ENCODE measurements around the gene RTP3. TPM values are rescaled to one million over a fixed set of nuclear protein-coding genes. Genes with fewer than 3 reads are reported as not detected.
A peak's percentile ranks its signal among the peaks of the same experiment; 100 is the strongest.
"Not testable (repeated sequence)": the region's sequence is repeated elsewhere in the genome, so short reads cannot be mapped to it uniquely, and the experiment has no call there.

RTP3 gene
- total RNA-seq, 2 experiments from 2014 or later = not detected

DNA sequence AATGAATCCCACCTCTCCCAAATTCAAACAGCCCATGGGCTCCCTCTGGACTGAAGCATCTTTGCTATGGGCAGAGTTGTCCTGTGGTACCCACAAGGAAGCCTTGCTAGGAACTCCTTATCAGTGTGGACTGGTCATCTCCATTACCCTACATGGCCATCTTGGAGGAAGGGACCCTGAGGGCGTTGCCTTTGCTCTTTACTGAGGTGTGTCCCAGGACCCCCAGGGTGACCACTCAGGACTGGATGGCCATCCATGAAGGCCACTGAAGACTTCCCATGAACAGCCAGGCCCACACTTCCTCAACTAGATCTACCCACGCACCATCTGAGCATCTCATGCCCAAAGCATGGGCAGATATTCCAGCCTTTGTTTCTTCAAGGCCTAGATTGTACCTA lies 20.0 kb downstream of the RTP3 start:
- peaks cover 6% of the 10 kb centered on the region for H3K4me1 Mint-ChIP-seq
- H3K27me3 Mint-ChIP-seq = peaks cover 4% of the 10 kb centered on the region
- no peaks in the 10 kb centered on the region for H3K36me3 Mint-ChIP-seq (ENCODE audit: low read depth)
- no peak overlapping the region for H3K27ac Mint-ChIP-seq
- ChIA-PET CTCF (interaction anchor here (0.6 to 1.6 kb wide), 4 partner anchors 21 to 540 kb away, joined by 3 to 4 read pairs (median 4); no protein-coding TSS in a partner anchor), POLR2A (interaction anchor here (1.4 kb wide), 1 partner anchor 21 kb away, joined by 3 read pairs; no protein-coding TSS in a partner anchor)
- DNase-seq = no peak
- no peak overlapping the region for H3K4me3 Mint-ChIP-seq
- no peaks in the 10 kb centered on the region for H3K9me3 Mint-ChIP-seq

DNA sequence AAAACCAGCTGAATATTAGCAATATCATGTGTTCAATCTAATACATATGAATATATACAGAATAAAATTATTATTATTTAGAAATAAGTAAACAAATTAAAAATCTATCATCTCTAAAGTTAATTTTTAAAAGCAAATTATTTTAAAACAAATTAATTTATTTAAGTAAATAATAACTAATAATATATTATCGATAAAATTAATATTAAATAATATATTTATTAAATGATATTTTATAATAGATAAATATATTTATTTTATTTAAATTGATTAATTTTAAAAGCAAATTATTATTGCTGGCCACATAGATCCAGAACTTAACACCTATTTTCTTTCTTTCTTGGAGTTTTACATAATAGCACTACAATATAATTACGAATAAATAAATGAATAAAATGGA lies 22.2 kb downstream of the RTP3 start:
- Mint-ChIP-seq H3K27ac (no peak overlapping the region), H3K4me1 (peaks cover 6% of the 10 kb centered on the region), H3K36me3 (ENCODE audit: low read depth) (no peaks in the 10 kb centered on the region), H3K9me3 (no peaks in the 10 kb centered on the region), H3K27me3 (peaks cover 8% of the 10 kb centered on the region), H3K4me3 (no peak overlapping the region)
- CTCF ChIA-PET = interaction anchor here (0.7 to 1.1 kb wide), 2 partner anchors 31 to 110 kb away, joined by 3 read pairs; no protein-coding TSS in a partner anchor
- no peak for DNase-seq
- POLR2A ChIA-PET = no interaction called here

DNA sequence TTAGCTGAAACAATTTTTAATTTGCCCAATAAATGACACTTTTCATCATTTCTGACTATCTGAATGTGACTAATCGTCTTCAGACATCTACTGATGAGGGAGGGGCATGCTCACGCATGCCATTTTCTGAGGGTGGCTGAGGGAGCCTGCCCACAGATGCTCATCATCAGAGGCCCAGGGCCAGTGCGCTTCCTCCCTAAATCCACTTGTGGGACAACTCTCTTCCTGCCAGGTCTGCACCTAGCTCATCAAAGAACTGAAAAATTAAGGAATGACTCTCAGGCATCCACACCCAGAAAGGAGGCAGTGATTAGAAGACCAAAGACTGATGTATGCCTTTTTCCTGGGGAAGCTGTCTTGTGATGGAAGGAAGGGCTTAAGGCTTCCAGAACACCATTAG lies 22.8 kb downstream of the RTP3 start:
- POLR2A ChIA-PET = no interaction called here
- CTCF ChIA-PET = no interaction called here
- peaks cover 6% of the 10 kb centered on the region for H3K4me1 Mint-ChIP-seq
- H3K4me3 Mint-ChIP-seq = no peak overlapping the region
- no peak overlapping the region for H3K27ac Mint-ChIP-seq
- H3K9me3 Mint-ChIP-seq = no peaks in the 10 kb centered on the region
- no peak for DNase-seq
- no peaks in the 10 kb centered on the region for H3K36me3 Mint-ChIP-seq (ENCODE audit: low read depth)
- H3K27me3 Mint-ChIP-seq = peaks cover 8% of the 10 kb centered on the region

DNA sequence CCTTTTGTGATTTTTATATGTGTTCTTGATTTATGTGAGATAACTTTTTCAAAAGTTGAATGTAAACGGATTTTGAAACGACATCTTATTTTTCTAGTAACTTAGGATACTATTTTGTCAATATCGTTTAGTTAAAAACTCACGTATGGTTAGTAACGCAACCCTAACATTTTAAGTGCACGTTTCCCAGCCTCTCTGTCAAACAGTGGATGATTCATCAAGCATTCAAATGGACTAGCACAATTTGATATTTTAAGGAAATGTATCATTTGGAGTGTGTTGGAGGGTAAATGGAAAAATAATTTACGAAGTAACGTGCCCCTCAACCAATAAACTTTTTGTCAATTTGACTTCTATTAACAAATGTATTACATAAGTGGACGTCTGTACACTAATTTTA lies 23.3 kb downstream of the RTP3 start:
- no peak overlapping the region for H3K4me3 Mint-ChIP-seq

GRCh38 chr3:46522201-46522600 lies 24.4 kb downstream of the RTP3 start:
- H3K4me3 Mint-ChIP-seq; H3K27me3 Mint-ChIP-seq; H3K4me1 Mint-ChIP-seq; H3K36me3 Mint-ChIP-seq (ENCODE audit: low read depth); DNase-seq; H3K9me3 Mint-ChIP-seq; POLR2A ChIA-PET; H3K27ac Mint-ChIP-seq: not testable (repeated sequence)
- CTCF ChIA-PET = interaction anchor here (0.9 to 1.5 kb wide), 3 partner anchors 33 to 77 kb away, joined by 3 to 4 read pairs (median 3); no protein-coding TSS in a partner anchor

More for the DNA sequence above, 23.3 kb downstream of the RTP3 start:
- Mint-ChIP-seq H3K27me3 (peaks cover 8% of the 10 kb centered on the region), H3K36me3 (ENCODE audit: low read depth) (no peaks in the 10 kb centered on the region), H3K9me3 (no peaks in the 10 kb centered on the region), H3K27ac (no peak overlapping the region), H3K4me1 (peaks cover 6% of the 10 kb centered on the region)
- no peak for DNase-seq
- CTCF ChIA-PET = no interaction called here
- POLR2A ChIA-PET = no interaction called here

GRCh38 chr3:46523556-46523955 lies 25.8 kb downstream of the RTP3 start:
- ChIA-PET CTCF (no interaction called here), POLR2A (no interaction called here)
- no peak overlapping the region for H3K27ac Mint-ChIP-seq
- no peak for DNase-seq
- no peaks in the 10 kb centered on the region for H3K4me1 Mint-ChIP-seq
- H3K27me3 Mint-ChIP-seq = peaks cover 8% of the 10 kb centered on the region
- no peaks in the 10 kb centered on the region for H3K36me3 Mint-ChIP-seq (ENCODE audit: low read depth)
- no peaks in the 10 kb centered on the region for H3K9me3 Mint-ChIP-seq
- H3K4me3 Mint-ChIP-seq = no peak overlapping the region

GRCh38 chr3:46524008-46524407 lies 26.2 kb downstream of the RTP3 start:
- CTCF ChIA-PET = no interaction called here
- H3K27me3 Mint-ChIP-seq = peaks cover 8% of the 10 kb centered on the region
- POLR2A ChIA-PET = no interaction called here
- DNase-seq = no peak
- H3K4me1 Mint-ChIP-seq = no peaks in the 10 kb centered on the region
- H3K9me3 Mint-ChIP-seq = no peaks in the 10 kb centered on the region
- H3K27ac Mint-ChIP-seq = no peak overlapping the region
- H3K36me3 Mint-ChIP-seq (ENCODE audit: low read depth) = no peaks in the 10 kb centered on the region
- no peak overlapping the region for H3K4me3 Mint-ChIP-seq

- Mint-ChIP-seq H3K27me3 (peaks cover 8% of the 10 kb centered on the region), H3K9me3 (no peaks in the 10 kb centered on the region), H3K4me1 (no peaks in the 10 kb centered on the region), H3K4me3 (no peak overlapping the region), H3K27ac (no peak overlapping the region), H3K36me3 (ENCODE audit: low read depth) (no peaks in the 10 kb centered on the region)
- ChIA-PET CTCF (no interaction called here), POLR2A (no interaction called here)
- DNase-seq = no peak
Observed at GRCh38 chr3:46524832-46525231, 27.1 kb downstream of the RTP3 start.

- Mint-ChIP-seq H3K27me3 (peaks cover 17% of the 10 kb centered on the region), H3K4me1 (no peaks in the 10 kb centered on the region), H3K27ac (no peak overlapping the region), H3K36me3 (ENCODE audit: low read depth) (no peaks in the 10 kb centered on the region), H3K9me3 (no peaks in the 10 kb centered on the region), H3K4me3 (no peak overlapping the region)
- DNase-seq = no peak
- ChIA-PET POLR2A (interaction anchor here (1.6 kb wide), 1 partner anchor 11 kb away, joined by 4 read pairs; no protein-coding TSS in a partner anchor), CTCF (interaction anchor here (1.2 to 1.7 kb wide), 2 partner anchors 25 to 38 kb away, joined by 4 to 5 read pairs; no protein-coding TSS in a partner anchor)
Observed at GRCh38 chr3:46527239-46527638, 29.5 kb downstream of the RTP3 start.

GRCh38 chr3:46533091-46533490 lies 35.3 kb downstream of the RTP3 start:
- H3K27ac Mint-ChIP-seq = no peak overlapping the region
- H3K4me1 Mint-ChIP-seq = peaks cover 32% of the 10 kb centered on the region
- peaks cover 33% of the 10 kb centered on the region for H3K27me3 Mint-ChIP-seq
- H3K36me3 Mint-ChIP-seq (ENCODE audit: low read depth) = peaks cover 16% of the 10 kb centered on the region
- ChIA-PET CTCF (no interaction called here), POLR2A (no interaction called here)
- H3K4me3 Mint-ChIP-seq = no peak overlapping the region
- no peak for DNase-seq
- H3K9me3 Mint-ChIP-seq = no peaks in the 10 kb centered on the region

DNA sequence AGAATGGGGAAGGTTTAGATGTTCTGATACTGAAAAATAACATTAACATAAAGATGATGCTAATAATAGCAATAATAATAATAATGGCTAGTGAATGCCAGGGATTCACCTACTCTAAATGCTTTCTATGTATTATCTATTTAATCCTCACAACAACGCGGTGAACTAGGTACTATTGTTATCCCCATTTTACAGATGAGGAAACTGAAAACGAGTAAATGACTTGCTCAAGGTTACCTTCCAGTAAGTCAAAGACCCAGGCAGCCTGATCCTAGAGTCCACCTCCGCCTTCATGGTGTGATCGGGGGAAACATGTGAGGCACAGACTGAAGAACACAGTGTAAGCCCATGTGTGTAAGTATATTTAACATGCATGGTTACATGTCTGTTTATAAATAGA lies 38.0 kb downstream of the RTP3 start:
- no peaks in the 10 kb centered on the region for H3K9me3 Mint-ChIP-seq
- no peak overlapping the region for H3K27ac Mint-ChIP-seq
- peaks cover 57% of the 10 kb centered on the region for H3K4me1 Mint-ChIP-seq
- peaks cover 16% of the 10 kb centered on the region for H3K36me3 Mint-ChIP-seq (ENCODE audit: low read depth)
- no peak for DNase-seq
- no peak overlapping the region for H3K4me3 Mint-ChIP-seq
- POLR2A ChIA-PET = no interaction called here
- CTCF ChIA-PET = no interaction called here
- peaks cover 28% of the 10 kb centered on the region for H3K27me3 Mint-ChIP-seq

DNA sequence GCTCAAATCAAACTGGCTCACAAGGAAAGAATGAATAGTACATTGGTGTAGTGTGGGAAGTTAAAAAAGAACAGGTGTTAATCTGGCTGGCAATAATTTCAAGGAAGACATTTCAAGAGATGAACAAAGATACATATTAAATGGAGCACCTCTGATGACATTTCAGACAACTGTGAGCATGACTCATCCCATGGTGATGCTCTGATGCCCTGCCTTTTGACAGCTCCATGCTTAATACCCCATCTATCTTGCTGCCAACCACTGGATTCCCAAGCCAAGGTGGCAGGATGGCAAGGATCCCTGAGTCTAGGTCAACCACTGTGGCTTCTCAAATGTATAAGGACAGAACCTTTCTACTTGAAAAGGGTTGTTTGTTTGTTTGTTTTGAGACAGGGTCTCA lies 39.0 kb downstream of the RTP3 start:
- ChIA-PET CTCF (interaction anchor here (3.1 kb wide), 1 partner anchor 93 kb away, joined by 14 read pairs; no protein-coding TSS in a partner anchor), POLR2A (no interaction called here)
- DNase-seq = no peak
- Mint-ChIP-seq H3K36me3 (ENCODE audit: low read depth) (peaks cover 16% of the 10 kb centered on the region), H3K4me3 (no peak overlapping the region), H3K9me3 (no peaks in the 10 kb centered on the region), H3K27ac (peak overlapping the region; percentile 30), H3K27me3 (peaks cover 21% of the 10 kb centered on the region), H3K4me1 (peaks cover 63% of the 10 kb centered on the region)

DNA sequence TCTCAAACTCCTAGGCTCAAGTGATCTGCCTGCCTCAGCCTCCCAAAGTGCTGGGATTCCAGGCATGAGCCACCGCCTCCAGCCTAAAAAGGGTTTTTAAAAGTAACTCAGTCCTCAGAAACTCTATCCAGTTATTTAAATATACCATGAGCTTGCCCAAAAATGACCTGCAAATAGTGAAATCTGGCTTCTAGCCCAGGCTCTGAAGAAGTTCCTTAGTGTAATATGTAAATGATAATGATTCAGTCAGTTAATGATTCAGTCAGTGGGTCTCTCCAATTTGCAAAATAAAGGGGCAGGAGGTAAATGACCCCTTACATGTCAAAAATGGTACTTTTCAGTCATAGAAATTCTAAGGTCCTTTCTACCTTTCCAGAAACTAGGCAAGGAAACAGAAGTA lies 39.5 kb downstream of the RTP3 start:
- no peak for DNase-seq
- H3K36me3 Mint-ChIP-seq (ENCODE audit: low read depth) = peaks cover 16% of the 10 kb centered on the region
- no peak overlapping the region for H3K4me3 Mint-ChIP-seq
- H3K27ac Mint-ChIP-seq = peak overlapping the region; percentile 83
- no peaks in the 10 kb centered on the region for H3K9me3 Mint-ChIP-seq
- peaks cover 69% of the 10 kb centered on the region for H3K4me1 Mint-ChIP-seq
- POLR2A ChIA-PET = interaction anchor here (1.4 to 2.4 kb wide), 2 partner anchors 23 to 48 kb away, joined by 3 to 21 read pairs; no protein-coding TSS in a partner anchor
- H3K27me3 Mint-ChIP-seq = peaks cover 20% of the 10 kb centered on the region
- CTCF ChIA-PET = interaction anchor here (2.4 to 3.6 kb wide), 4 partner anchors 12 to 92 kb away, joined by 6 to 65 read pairs (median 10); no protein-coding TSS in a partner anchor

DNA sequence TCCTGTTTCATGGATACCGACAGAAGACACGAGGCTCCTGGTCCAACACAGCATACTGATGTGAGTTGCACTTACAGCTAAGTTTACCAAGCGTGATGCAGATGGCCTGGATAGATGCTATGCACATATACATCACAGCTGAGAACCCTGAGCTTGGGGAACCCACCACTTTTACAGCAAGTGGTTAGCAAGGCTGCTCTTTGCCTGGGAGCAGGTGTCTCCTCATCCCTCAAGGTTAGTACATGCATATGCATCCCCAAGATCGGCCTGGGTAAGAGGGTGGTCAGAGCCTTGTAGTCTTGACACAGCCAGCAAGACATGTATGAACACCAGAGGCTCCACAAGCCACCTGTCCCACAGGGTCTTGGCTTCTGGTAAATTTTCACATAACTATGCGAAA lies 40.0 kb downstream of the RTP3 start:
- DNase-seq = no peak
- Mint-ChIP-seq H3K27me3 (peaks cover 17% of the 10 kb centered on the region), H3K36me3 (ENCODE audit: low read depth) (peaks cover 16% of the 10 kb centered on the region), H3K4me1 (peaks cover 72% of the 10 kb centered on the region), H3K9me3 (no peaks in the 10 kb centered on the region), H3K4me3 (peak overlapping the region; percentile 57), H3K27ac (peak overlapping the region; percentile 83)
- POLR2A ChIA-PET = interaction anchor here (0.9 to 2.4 kb wide), 7 partner anchors 10 to 168 kb away, joined by 3 to 21 read pairs (median 4); partner anchors contain the start of gene CCR5
- CTCF ChIA-PET = interaction anchor here (1.0 to 3.6 kb wide), 8 partner anchors 12 to 167 kb away, joined by 4 to 65 read pairs (median 6); partner anchors contain the start of gene CCR5
